ENCODE data around the gene NRP2.

The NRP2 gene

DNA sequence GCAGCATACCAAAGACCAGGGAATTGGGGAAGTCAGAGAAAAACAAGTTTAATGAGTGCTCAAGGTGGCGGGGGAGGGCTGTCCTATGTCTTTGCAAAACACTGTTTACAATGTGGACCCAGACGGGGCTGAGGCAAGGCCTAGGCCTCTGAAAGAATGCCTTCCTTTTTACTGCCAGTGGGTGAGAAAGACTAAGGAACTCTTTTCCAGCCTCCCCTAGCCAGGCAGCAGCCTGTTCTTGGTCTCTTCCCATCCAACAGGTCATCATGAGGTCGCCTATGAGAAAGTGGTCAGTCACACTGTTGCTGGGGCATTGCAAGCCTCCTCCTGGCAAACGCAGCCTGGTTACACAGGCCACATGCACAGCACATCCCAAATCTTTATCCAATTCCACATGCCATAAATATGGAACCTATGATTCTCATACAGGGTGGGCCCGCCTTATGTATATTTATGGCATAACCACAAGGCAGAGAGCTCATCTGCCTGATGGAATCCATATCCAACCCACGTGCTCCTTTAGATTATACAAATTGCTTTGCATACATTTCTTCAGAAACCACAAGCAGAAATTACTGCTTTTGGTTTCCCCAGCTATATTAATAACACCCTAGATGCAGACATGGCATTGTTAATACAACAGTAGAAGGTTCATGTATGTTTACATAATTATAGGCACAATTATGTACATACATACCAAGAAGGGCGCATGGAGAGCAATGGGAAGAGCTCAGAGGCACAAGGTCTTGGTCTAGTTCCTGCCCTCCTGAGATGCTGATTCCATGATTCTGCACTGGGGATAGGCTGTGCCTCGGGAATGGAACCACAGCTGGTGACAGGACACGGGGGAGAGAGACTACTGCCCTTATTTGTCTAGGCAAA, 48.6 kb downstream of the NRP2 start:
- DNase-seq (ENCODE audit: low read depth) = peak; percentile 21

DNA sequence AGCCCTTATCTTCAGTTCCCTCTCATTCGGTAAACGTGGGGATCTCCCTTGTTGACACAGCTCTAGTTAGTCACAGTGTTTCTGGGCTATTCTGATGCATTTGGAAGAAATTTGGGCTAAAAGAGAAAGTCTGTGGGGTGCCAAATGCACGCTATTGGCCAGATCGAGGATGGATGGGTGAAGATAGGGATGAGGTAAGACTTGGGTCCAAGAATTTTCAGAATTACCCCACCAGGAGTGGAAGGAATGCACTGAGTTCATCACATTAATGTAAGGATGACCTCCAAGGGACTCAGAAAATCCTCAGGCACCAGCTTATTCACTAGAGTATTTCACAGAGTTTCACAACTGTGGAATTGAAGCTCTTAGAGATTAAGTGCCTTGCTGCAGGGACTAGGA, 49.3 kb downstream of the NRP2 start:
- peak; percentile 96 for DNase-seq (ENCODE audit: low read depth)

- DNase-seq (ENCODE audit: low read depth) = no peak
Observed at GRCh38 chr2:205732314-205732713, 50.0 kb downstream of the NRP2 start.

DNA sequence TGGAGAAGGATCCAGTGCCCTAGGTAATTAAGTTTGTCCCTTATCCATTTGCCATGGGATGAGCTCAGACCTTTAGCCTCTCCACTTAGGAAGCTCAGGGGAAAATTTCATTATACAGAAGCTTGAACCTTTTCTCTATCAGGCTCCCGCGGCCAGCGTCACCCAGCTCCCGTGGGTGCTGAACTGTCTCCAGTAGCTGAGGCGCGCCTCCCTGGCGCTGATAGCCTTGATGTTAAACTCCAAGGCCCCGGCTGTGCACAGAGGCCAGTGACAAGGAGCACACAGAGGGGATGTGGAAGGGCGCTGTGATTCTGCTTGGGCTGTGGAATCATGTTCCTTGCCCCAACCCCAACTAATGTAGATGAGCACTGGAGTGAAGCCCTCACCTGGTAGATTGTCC, 50.8 kb downstream of the NRP2 start:
- no peak for DNase-seq (ENCODE audit: low read depth)

DNA sequence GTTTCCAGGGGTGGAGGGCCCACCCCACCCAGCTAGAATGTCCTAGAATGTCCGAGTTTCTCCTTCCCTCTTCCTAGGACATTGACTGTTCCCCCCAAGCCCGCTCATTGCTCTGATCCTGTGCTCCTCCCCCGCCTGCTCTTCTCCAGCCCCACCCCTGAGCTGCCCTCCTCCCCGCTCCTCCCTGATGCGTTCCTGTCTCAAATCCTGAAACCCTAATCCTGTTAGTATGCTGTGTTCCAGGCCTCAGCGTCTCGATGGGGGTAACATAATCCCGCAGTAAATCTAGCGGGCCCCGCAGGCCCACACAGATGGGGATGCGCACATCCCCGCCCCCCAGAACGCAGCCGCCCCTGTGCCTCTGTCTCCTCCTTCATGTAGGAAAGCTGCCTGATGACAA, 51.3 kb downstream of the NRP2 start:
- no peak for DNase-seq (ENCODE audit: low read depth)

DNA sequence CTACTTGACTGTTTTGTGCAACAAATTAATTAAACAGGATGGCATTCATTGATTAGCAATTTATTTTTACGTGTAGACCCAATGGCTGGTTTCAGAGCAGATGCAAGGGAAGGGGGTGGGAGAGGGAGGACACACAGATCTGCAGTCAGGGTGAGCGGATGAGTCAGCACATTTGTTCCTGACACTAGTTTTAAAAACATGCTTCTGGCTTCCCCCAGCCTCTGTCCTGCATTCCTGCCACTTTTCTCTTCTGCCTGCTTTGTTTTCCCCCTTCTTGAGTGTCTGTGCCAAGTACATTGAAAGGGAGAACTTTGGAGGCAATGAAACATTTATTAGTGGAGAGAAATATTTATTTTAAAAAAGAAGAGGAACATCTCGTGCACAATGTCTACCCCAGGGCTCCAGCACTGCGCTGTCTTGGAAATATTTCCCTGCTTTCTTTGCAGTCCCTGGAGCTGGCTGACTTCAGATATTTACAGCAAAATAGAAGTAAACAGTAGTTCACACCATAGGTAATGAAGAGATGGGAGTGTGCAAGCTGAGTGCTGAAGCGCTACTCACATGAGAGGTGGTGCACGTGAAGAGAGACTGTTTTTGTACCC, 52.2 kb downstream of the NRP2 start:
- DNase-seq (ENCODE audit: low read depth) = peak; percentile 88

GRCh38 chr2:205738117-205738968, 56.0 kb downstream of the NRP2 start:
- no peak for DNase-seq (ENCODE audit: low read depth)

DNA sequence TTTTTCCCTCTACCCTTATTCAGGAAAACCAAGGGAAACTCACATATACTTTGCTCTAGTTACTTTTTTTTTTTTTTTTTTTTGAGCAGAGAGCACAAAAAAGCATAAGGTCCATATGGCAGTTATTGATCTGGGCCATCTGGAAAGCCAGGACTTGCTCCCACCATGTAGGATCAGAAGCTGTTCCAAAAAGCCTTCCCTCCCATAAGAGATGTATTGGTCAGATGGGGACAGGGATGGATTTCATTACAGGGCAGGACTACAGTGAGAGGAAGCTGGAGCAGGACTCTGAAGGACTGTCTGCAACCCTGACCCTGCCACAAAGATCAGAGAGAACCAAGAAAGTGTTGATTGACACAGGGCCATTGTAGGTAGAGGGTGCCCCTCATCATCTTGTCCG, 57.3 kb downstream of the NRP2 start:
- DNase-seq (ENCODE audit: low read depth) = no peak

- no peak for DNase-seq (ENCODE audit: low read depth)
Observed at GRCh38 chr2:205740381-205740780, 58.1 kb downstream of the NRP2 start.

DNA sequence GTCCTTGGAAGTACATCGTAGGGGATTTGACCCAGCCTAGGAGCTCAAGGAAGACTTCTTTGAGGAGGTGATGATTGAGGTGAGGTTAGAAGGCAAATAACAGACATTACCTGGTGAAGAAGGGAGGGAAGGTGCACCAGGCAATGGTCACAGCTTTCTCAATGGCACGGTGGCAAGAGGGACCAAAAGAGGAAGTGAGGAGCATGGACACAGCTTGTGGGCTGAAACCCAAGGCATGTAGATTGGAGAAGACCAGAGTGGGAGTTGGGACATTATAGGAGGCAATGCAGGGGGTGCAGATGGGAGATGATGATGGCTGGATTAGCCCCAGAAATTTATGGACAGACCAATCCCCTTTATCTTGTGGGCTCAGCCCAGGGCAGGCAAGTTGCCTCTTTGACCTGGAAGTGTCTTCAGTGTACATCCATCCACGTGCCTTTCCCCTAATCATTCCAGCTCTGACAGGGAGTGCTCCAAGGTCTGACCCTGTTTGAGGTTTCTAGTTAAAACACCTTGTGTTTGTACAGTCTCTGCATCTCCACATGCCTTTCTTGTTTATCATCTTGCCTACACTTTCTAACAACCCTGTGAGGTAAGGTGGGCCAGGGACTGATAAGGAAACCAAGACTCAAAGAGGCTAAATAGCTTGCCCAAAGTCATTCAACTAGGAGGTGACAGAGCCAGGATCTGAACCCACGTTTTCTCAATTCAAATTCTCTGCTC, 59.1 kb downstream of the NRP2 start:
- no peak for DNase-seq (ENCODE audit: low read depth)

DNA sequence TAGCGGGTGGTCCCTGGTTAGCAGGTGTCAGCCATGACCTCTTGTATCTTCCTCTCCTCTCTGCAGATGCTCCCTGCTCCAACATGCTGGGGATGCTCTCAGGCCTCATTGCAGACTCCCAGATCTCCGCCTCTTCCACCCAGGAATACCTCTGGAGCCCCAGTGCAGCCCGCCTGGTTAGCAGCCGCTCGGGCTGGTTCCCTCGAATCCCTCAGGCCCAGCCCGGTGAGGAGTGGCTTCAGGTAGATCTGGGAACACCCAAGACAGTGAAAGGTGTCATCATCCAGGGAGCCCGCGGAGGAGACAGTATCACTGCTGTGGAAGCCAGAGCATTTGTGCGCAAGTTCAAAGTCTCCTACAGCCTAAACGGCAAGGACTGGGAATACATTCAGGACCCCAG, 60.8 kb downstream of the NRP2 start:
- DNase-seq (ENCODE audit: low read depth) = no peak

- DNase-seq (ENCODE audit: low read depth) = no peak
Observed at GRCh38 chr2:205744074-205744591, 61.8 kb downstream of the NRP2 start.

- no peak for DNase-seq (ENCODE audit: low read depth)
Observed at GRCh38 chr2:205745661-205746419, 63.5 kb downstream of the NRP2 start.

GRCh38 chr2:205746420-205746785, 64.1 kb downstream of the NRP2 start:
- no peak for DNase-seq (ENCODE audit: low read depth)

- DNase-seq (ENCODE audit: low read depth) = no peak
Observed at GRCh38 chr2:205747829-205748386, 65.6 kb downstream of the NRP2 start.

- DNase-seq (ENCODE audit: low read depth) = no peak
Observed at GRCh38 chr2:205748639-205749038, 66.3 kb downstream of the NRP2 start.

GRCh38 chr2:205749078-205749477, 66.8 kb downstream of the NRP2 start:
- DNase-seq (ENCODE audit: low read depth) = no peak

DNA sequence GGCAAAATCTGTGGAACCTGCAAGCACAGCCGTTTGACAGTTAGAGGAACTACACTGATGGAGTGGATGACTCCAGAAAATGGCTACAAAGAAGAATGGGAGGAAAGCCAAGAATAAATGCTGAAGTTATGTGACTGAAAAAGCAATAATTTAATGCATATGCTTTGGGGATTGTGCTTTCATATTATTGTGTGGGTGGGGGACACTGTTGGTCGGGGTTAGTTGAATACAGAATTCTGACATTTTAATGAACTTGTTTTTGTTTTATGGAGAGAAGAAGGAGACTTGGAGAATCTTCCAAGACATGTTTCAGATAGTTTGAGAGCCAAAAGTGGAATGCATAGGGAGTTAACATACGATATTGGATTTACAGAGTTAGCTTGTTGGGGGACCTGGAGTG, 68.5 kb downstream of the NRP2 start:
- DNase-seq (ENCODE audit: low read depth) = no peak

DNA sequence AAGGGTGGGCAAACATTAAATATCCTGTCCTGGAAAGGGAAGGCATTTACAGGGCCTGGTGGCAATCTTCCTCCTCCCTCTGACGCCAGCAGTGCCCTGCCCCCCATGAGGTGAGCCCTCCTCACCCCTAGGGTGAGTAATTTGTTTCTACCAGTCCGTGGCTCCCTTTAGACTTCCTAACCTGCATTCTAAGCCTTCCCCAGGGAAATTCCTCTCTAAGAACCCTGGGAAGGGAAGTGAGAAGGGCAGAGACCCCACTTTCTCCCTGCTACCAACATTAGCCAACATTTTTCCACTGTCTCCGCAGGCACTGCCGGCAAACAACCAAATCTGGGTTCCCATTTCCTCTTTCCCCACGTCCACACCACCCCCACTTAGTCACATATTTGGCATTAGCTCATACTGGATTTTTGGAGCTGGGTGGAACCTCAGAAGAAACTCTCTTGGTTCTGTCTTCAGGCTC, 69.3 kb downstream of the NRP2 start:
- peak; percentile 14 for DNase-seq (ENCODE audit: low read depth)

- DNase-seq (ENCODE audit: low read depth) = no peak
Observed at GRCh38 chr2:205752296-205752820, 70.1 kb downstream of the NRP2 start.

Data from fibroblast of gingiva (primary cell).